ENCODE data around the gene WDR59.

- TF ChIP-seq CTCF (IDR thresholded peaks at IDR 0.05), result no peak
- no peak for TF ChIP-seq YY1 (IDR thresholded peaks at IDR 0.05; ENCODE audit: low read depth)
Measured at GRCh38 chr16:74825941-74826340, 159.0 kb downstream of the WDR59 start.
